H9 (cell line): Measurements from ENCODE around the gene KCNMA1. TPM values are rescaled to one million over a fixed set of nuclear protein-coding genes. Genes with fewer than 3 reads are reported as not detected.

Experiments
- DNase-seq: peaks from one replicate; pipeline ENCODE4 v3.0.0-alpha.2; 2017
- H2AFZ ChIP-seq: one replicate; pipeline ENCODE4 v1.6.1; 2013; ENCODE audit warnings: mild to moderate bottlenecking, low read length, control low read depth, moderate library complexity
- H2AK5ac ChIP-seq: 2 replicates; pipeline ENCODE4 v1.6.1; 2013; ENCODE audit warnings: low read length, control low read depth, mixed read lengths; ENCODE audit not compliant: insufficient read length
- H2BK120ac ChIP-seq: one replicate; pipeline ENCODE4 v1.6.1; 2013; ENCODE audit warnings: low read depth, mild to moderate bottlenecking, low read length, control low read depth, inconsistent platforms; ENCODE audit not compliant: poor library complexity, severe bottlenecking
- H2BK12ac ChIP-seq: 2 replicates; pipeline ENCODE4 v1.6.1; 2013; ENCODE audit warnings: low read length, control low read depth, mixed read lengths, low read depth; ENCODE audit not compliant: insufficient read length
- H2BK15ac ChIP-seq: 2 replicates; pipeline ENCODE4 v1.6.1; 2013; ENCODE audit warnings: low read depth, low read length, control low read depth
- H2BK20ac ChIP-seq: one replicate; pipeline ENCODE4 v1.6.1; 2013; ENCODE audit warnings: low read depth, mild to moderate bottlenecking, low read length, control low read depth, inconsistent platforms; ENCODE audit not compliant: poor library complexity, severe bottlenecking
- H2BK5ac ChIP-seq: 2 replicates; pipeline ENCODE4 v1.6.1; 2013; ENCODE audit warnings: low read length, control low read depth, mixed read lengths; ENCODE audit not compliant: insufficient read length
- H3K14ac ChIP-seq: 2 replicates; pipeline ENCODE4 v1.6.1; 2013; ENCODE audit warnings: low read length, control low read depth; ENCODE audit not compliant: insufficient read depth
- H3K18ac ChIP-seq: 2 replicates; pipeline ENCODE4 v1.6.1; 2013; ENCODE audit warnings: low read depth, mild to moderate bottlenecking, mixed read lengths, low read length, control low read depth; ENCODE audit not compliant: insufficient read length
- H3K23ac ChIP-seq: 2 replicates; pipeline ENCODE4 v1.6.1; 2013; ENCODE audit warnings: low read length, control low read depth, mixed read lengths, low read depth; ENCODE audit not compliant: insufficient read length
- H3K23me2 ChIP-seq: 2 replicates; pipeline ENCODE4 v1.6.1; 2013; ENCODE audit warnings: low read depth, mild to moderate bottlenecking, mixed read lengths, low read length, control low read depth; ENCODE audit not compliant: insufficient read length, poor library complexity, severe bottlenecking
- H3K27ac ChIP-seq: 2 replicates; pipeline ENCODE4 v1.5.1; 2013; ENCODE audit warnings: low read length, control low read depth, mixed read lengths, low read depth; ENCODE audit not compliant: insufficient read length
- H3K27me3 ChIP-seq: 2 replicates; pipeline ENCODE4 v1.6.1; 2013; ENCODE audit warnings: low read length, control low read depth, inconsistent platforms; ENCODE audit not compliant: insufficient read depth
- H3K4ac ChIP-seq: 2 replicates; pipeline ENCODE4 v1.6.1; 2013; ENCODE audit warnings: low read depth, mild to moderate bottlenecking, control low read depth, inconsistent platforms, low read length, moderate library complexity
- H3K4me1 ChIP-seq: 2 replicates; pipeline ENCODE4 v1.6.1; 2013; ENCODE audit warnings: low read length, control low read depth, inconsistent platforms; ENCODE audit not compliant: insufficient read depth
- H3K4me2 ChIP-seq: 2 replicates; pipeline ENCODE4 v1.6.1; 2013; ENCODE audit warnings: low read length, control low read depth, mixed read lengths; ENCODE audit not compliant: insufficient read length, insufficient read depth
- H3K56ac ChIP-seq: 2 replicates; pipeline ENCODE4 v1.6.1; 2013; ENCODE audit warnings: low read depth, mild to moderate bottlenecking, mixed read lengths, low read length, control low read depth; ENCODE audit not compliant: insufficient read length
- H3K79me1 ChIP-seq: 2 replicates; pipeline ENCODE4 v1.6.1; 2013; ENCODE audit warnings: low read depth, mild to moderate bottlenecking, moderate library complexity, low read length, control low read depth, inconsistent platforms; ENCODE audit not compliant: insufficient read depth, poor library complexity, severe bottlenecking
- H3K79me2 ChIP-seq: 2 replicates; pipeline ENCODE4 v1.6.1; 2013; ENCODE audit warnings: low read length, control low read depth, inconsistent platforms; ENCODE audit not compliant: insufficient read depth
- H3K9ac ChIP-seq: 2 replicates; pipeline ENCODE4 v1.6.1; 2013; ENCODE audit warnings: low read length, control low read depth, mixed read lengths; ENCODE audit not compliant: insufficient read length; ENCODE audit errors: extremely low read depth
- H3K9me3 ChIP-seq: one replicate; pipeline ENCODE4 v1.6.1; 2013; ENCODE audit warnings: low read depth, low read length, inconsistent platforms; ENCODE audit not compliant: control insufficient read depth
- H3T11ph ChIP-seq: one replicate; pipeline ENCODE4 v1.6.1; 2013; ENCODE audit warnings: mild to moderate bottlenecking, low read length, control low read depth, inconsistent platforms
- H4K20me1 ChIP-seq: one replicate; pipeline ENCODE4 v1.6.1; 2013; ENCODE audit not compliant: control insufficient read depth, insufficient read length, insufficient read depth
- H4K5ac ChIP-seq: 2 replicates; pipeline ENCODE4 v1.6.1; 2013; ENCODE audit warnings: low read depth, mild to moderate bottlenecking, mixed read lengths, low read length, control low read depth; ENCODE audit not compliant: insufficient read length
- H4K8ac ChIP-seq: replicated peaks from 2 replicates; pipeline ENCODE4 v1.6.1; 2013; ENCODE audit warnings: low read length, control low read depth, mixed read lengths, low read depth; ENCODE audit not compliant: insufficient read length
- H4K91ac ChIP-seq: 2 replicates; pipeline ENCODE4 v1.6.1; 2013; ENCODE audit warnings: low read depth, mild to moderate bottlenecking, moderate library complexity, mixed read lengths, low read length, control low read depth; ENCODE audit not compliant: insufficient read length
- H3K27ac Mint-ChIP-seq, 3 experiments: 2 replicates in 2 of 3; 3 replicates in 1 of 3; pipeline ENCODE4 v1.8.0; 2020 to 2021; ENCODE audit warnings: mixed read lengths in 3 of 3, mild to moderate bottlenecking in 1 of 3, moderate library complexity in 1 of 3
- H3K27me3 Mint-ChIP-seq: 2 replicates; pipeline ENCODE4 v1.8.0; 2021; ENCODE audit warnings: low read depth, mild to moderate bottlenecking, moderate library complexity, mixed read lengths
- H3K36me3 Mint-ChIP-seq, 3 experiments: 2 replicates in 2 of 3; 3 replicates in 1 of 3; pipeline ENCODE4 v1.8.0; 2020 to 2021; ENCODE audit warnings: low read depth in 3 of 3, mixed read lengths in 3 of 3; ENCODE audit not compliant: insufficient read depth in 1 of 3
- H3K4me1 Mint-ChIP-seq, 2 experiments: 2 replicates each; pipeline ENCODE4 v1.8.0; 2020; ENCODE audit warnings: mixed read lengths in 2 of 2
- H3K4me3 Mint-ChIP-seq, 2 experiments: 2 replicates in 1 of 2; 3 replicates in 1 of 2; pipeline ENCODE4 v1.8.0; 2020 to 2021; ENCODE audit warnings: mild to moderate bottlenecking in 2 of 2, mixed read lengths in 2 of 2, moderate library complexity in 1 of 2
- H3K9me3 Mint-ChIP-seq, 2 experiments: 2 replicates in 1 of 2; 3 replicates in 1 of 2; pipeline ENCODE4 v1.8.0; 2020; ENCODE audit warnings: mild to moderate bottlenecking in 2 of 2, mixed read lengths in 2 of 2, moderate library complexity in 1 of 2
- CTCF ChIP-seq: fragments of 200-600 bp; sonication (generic); conservative IDR thresholded peaks from 3 replicates; pipeline ENCODE4 v1.8.0; 2021; ENCODE audit warnings: antibody characterized with exemption, mild to moderate bottlenecking
- WGBS: extraction: QIAGEN DNeasy Blood & Tissue Kit; methylation state at CpG from one replicate; pipeline ENCODE4 v1.1.7; 2013; ENCODE audit warnings: missing lambda C conversion rate, low lambda C conversion rate, mixed read lengths; ENCODE audit not compliant: insufficient read length; ENCODE audit errors: extremely low coverage; 5-methylcytosine and 5-hydroxymethylcytosine counted together
- total RNA-seq: library from RNA; stranded (reverse); gene quantifications from 2 replicates; pipeline ENCODE4 v1.2.1, GENCODE V29; 2021

The KCNMA1 gene
- total RNA-seq, 1 experiment from 2014 or later, result 2.0 TPM

- H3K9me3 Mint-ChIP-seq, result no peaks in the 10 kb centered on the region
- H3K27me3 Mint-ChIP-seq, result no peaks in the 10 kb centered on the region
- H3K4me1 Mint-ChIP-seq, result peaks cover 3 to 6% of the 10 kb centered on the region in 2 experiments
- Histone ChIP-seq H2BK20ac (no peak overlapping the region), H3K79me2 (no peaks in the 10 kb centered on the region), H3K9me3 (no peaks in the 10 kb centered on the region), H3K14ac (no peak overlapping the region), H3K56ac (no peak overlapping the region), H2AK5ac (no peak overlapping the region), H3K23me2 (no peaks in the 10 kb centered on the region), H3K27ac (no peak overlapping the region), H2BK12ac (no peak overlapping the region), H3K4ac (no peak overlapping the region), H3K23ac (no peak overlapping the region), H4K91ac (no peak overlapping the region), H4K5ac (no peak overlapping the region), H2BK15ac (no peak overlapping the region), H4K20me1 (no peaks in the 10 kb centered on the region), H4K8ac (no peak overlapping the region), H2AFZ (no peak overlapping the region), H3K27me3 (no peaks in the 10 kb centered on the region), H3K79me1 (no peaks in the 10 kb centered on the region), H2BK5ac (no peak overlapping the region), H3K9ac (no peak overlapping the region), H3T11ph (no peak overlapping the region), H3K18ac (no peak overlapping the region), H3K4me1 (no peaks in the 10 kb centered on the region; the same call in 1 of the 2 replicates), H2BK120ac (no peak overlapping the region), H3K4me2 (no peak overlapping the region)
- DNase-seq, result no peak
- WGBS, result no CpG with 5 or more reads among the region's 4 CpGs
- H3K4me3 Mint-ChIP-seq, result no peak overlapping the region
- TF ChIP-seq CTCF, result no peak
- H3K36me3 Mint-ChIP-seq, result no peaks in the 10 kb centered on the region
- no peak overlapping the region for H3K27ac Mint-ChIP-seq
Measured at GRCh38 chr10:77021966-77022490, 615.6 kb downstream of the KCNMA1 start.
